Upper lobe of right lung (tissue), 1 donor: ENCODE measurements around the gene PAN2. TPM values are rescaled to one million over a fixed set of nuclear protein-coding genes. Genes with fewer than 3 reads are reported as not detected.

ENCODE experiments used
- ATAC-seq: fragments of 200-7000 bp; cut with Tn5 transposase; one replicate; pipeline ENCODE4 v1.9.1; 2020; ENCODE audit warnings: mild to moderate bottlenecking, moderate library complexity
- DNase-seq: peaks from one replicate; pipeline ENCODE4 v3.0.0-alpha.2; 2020
- H3K27ac ChIP-seq: fragments of 200-600 bp; one replicate; pipeline ENCODE4 v1.8.0; 2022
- H3K27me3 ChIP-seq: fragments of 200-600 bp; one replicate; pipeline ENCODE4 v1.8.0; 2022; ENCODE audit warnings: mild to moderate bottlenecking
- H3K36me3 ChIP-seq: fragments of 200-600 bp; one replicate; pipeline ENCODE4 v1.8.0; 2022
- H3K4me1 ChIP-seq: fragments of 200-600 bp; one replicate; pipeline ENCODE4 v1.8.0; 2022
- H3K4me3 ChIP-seq: fragments of 200-600 bp; one replicate; pipeline ENCODE4 v1.8.0; 2022; ENCODE audit warnings: mild to moderate bottlenecking
- H3K9me3 ChIP-seq: fragments of 200-600 bp; one replicate; pipeline ENCODE4 v1.8.0; 2022
- CTCF ChIP-seq: fragments of 200-600 bp; IDR thresholded peaks from one replicate; pipeline ENCODE4 v1.8.0; 2022; ENCODE audit warnings: antibody characterized with exemption
- intact Hi-C: fragments of 100-400 bp; cut with DNase I; formaldehyde crosslinking; loops from one replicate; pipeline ENCODE4 v1.11.0; 2022
- long read RNA-seq: library from polyadenylated mRNA; unstranded; transcript quantifications from one replicate; pipeline ENCODE4 v2.0.0, GENCODE V29; 2021
- total RNA-seq: library from RNA; stranded (reverse); fragmentation: NEBNext Ultra II Directional; extraction: Animal tissue kit (Norgen Biotek cat#: 25700); gene quantifications from one replicate; pipeline ENCODE4 v1.2.1, GENCODE V29; 2021
- donor health status: DM: no; HTN: yes; CAD: no; lungs with severe emphysema.

PAN2 gene
- 84.4 TPM for total RNA-seq
- long read RNA-seq, full-length matches to known transcripts, result 4 of 48 reads
- long read RNA-seq, partial matches to known transcripts, result 14 of 48 reads
- long read RNA-seq, other reads (novel, unspliced or antisense), result 30 of 48 reads

- H3K36me3 ChIP-seq, result no peaks in the 10 kb centered on the region
- peak; percentile 96 for DNase-seq
- ATAC-seq, result peak; percentile 99
- peak within 1 kb of the TSS; percentile 97 for H3K27ac ChIP-seq
- no peaks in the 10 kb centered on the region for H3K27me3 ChIP-seq
- peak within 1 kb of the TSS; percentile 71 for H3K4me3 ChIP-seq
- H3K4me1 ChIP-seq, result peaks cover 12% of the 10 kb centered on the region
- intact Hi-C loops, result loop anchor here (10.0 kb wide), 1 partner anchor 131 kb away; the partner anchor contains the start of gene SPRYD4
- no peaks in the 10 kb centered on the region for H3K9me3 ChIP-seq
- TF ChIP-seq CTCF, result peak; percentile 56
Observed at GRCh38 chr12:56333679-56334489, at the start of gene PAN2. Gene PAN2, minus strand, starts transcription at chr12:56334000. Its CDS starts 906 bp downstream, at chr12:56333094.

- Histone ChIP-seq H3K27me3 (no peaks in the 10 kb centered on the region), H3K9me3 (no peaks in the 10 kb centered on the region), H3K4me1 (no peaks in the 10 kb centered on the region), H3K4me3 (no peak overlapping the region), H3K36me3 (no peaks in the 10 kb centered on the region), H3K27ac (no peak overlapping the region)
- ATAC-seq (no peak), DNase-seq (no peak)
- TF ChIP-seq CTCF, result no peak
- intact Hi-C loops, result no loop called here
Observed at GRCh38 chr12:56382611-56383010, 48.8 kb upstream of the PAN2 start.

GRCh38 chr12:56377989-56378316 lies 44.2 kb upstream of the PAN2 start:
- no peak for TF ChIP-seq CTCF
- ATAC-seq, result no peak
- no peaks in the 10 kb centered on the region for H3K36me3 ChIP-seq
- H3K4me1 ChIP-seq, result peaks cover 10% of the 10 kb centered on the region
- no peak overlapping the region for H3K27ac ChIP-seq
- intact Hi-C loops, result no loop called here
- no peak for DNase-seq
- no peaks in the 10 kb centered on the region for H3K9me3 ChIP-seq
- H3K27me3 ChIP-seq, result no peaks in the 10 kb centered on the region
- no peak overlapping the region for H3K4me3 ChIP-seq

GRCh38 chr12:56377310-56377988 lies 43.6 kb upstream of the PAN2 start:
- Histone ChIP-seq H3K4me1 (peaks cover 10% of the 10 kb centered on the region), H3K27me3 (no peaks in the 10 kb centered on the region), H3K27ac (no peak overlapping the region), H3K36me3 (no peaks in the 10 kb centered on the region), H3K9me3 (no peaks in the 10 kb centered on the region), H3K4me3 (no peak overlapping the region)
- ATAC-seq, result peak; percentile 44
- no peak for TF ChIP-seq CTCF
- DNase-seq, result no peak
- intact Hi-C loops, result no loop called here

- Histone ChIP-seq H3K36me3 (no peaks in the 10 kb centered on the region), H3K27me3 (no peaks in the 10 kb centered on the region), H3K9me3 (no peaks in the 10 kb centered on the region), H3K4me1 (peaks cover 10% of the 10 kb centered on the region), H3K4me3 (no peak overlapping the region), H3K27ac (no peak overlapping the region)
- DNase-seq, result no peak
- TF ChIP-seq CTCF, result no peak
- intact Hi-C loops, result no loop called here
- no peak for ATAC-seq
Observed at GRCh38 chr12:56375598-56376434, 42.0 kb upstream of the PAN2 start.
